GM12891 (cell line): ENCODE data around the gene HEXD.

Experiments used
- DNase-seq: peaks from one replicate; pipeline ENCODE4 v3.0.0; 2011; ENCODE audit warnings: low spot score; ENCODE audit not compliant: insufficient read length
- FAIRE-seq: peaks from 2 replicates; lab custom pipeline; 2011; peaks lifted over from hg19 to GRCh38; lab: Jason Lieb, UNC
- PAX5 ChIP-seq: IDR thresholded peaks from 2 replicates; pipeline ENCODE4 v1.6.1; 2011; ENCODE audit warnings: low read length, moderate library complexity, mild to moderate bottlenecking; ENCODE audit not compliant: insufficient read depth, severe bottlenecking
- POLR2A ChIP-seq: IDR thresholded peaks from 2 replicates; pipeline ENCODE4 v1.6.1; 2011; ENCODE audit warnings: low read depth, low read length, control low read depth
- POLR2AphosphoS5 ChIP-seq: IDR thresholded peaks from 2 replicates; pipeline ENCODE4 v1.6.1; 2011; ENCODE audit warnings: low read depth, low read length, control low read depth
- POU2F2 ChIP-seq: IDR thresholded peaks from 2 replicates; pipeline ENCODE4 v1.6.1; 2011; ENCODE audit warnings: low read depth, mild to moderate bottlenecking, control low read depth, low read length, moderate library complexity
- SPI1 ChIP-seq: IDR thresholded peaks from 2 replicates; pipeline ENCODE4 v1.6.1; 2011; ENCODE audit warnings: low read depth, low read length, control low read depth
- TAF1 ChIP-seq: IDR thresholded peaks from 2 replicates; pipeline ENCODE4 v1.6.1; 2011; ENCODE audit warnings: low read depth, low read length, control low read depth

The HEXD gene

GRCh38 chr17:82382933-82383255 lies 35.3 kb upstream of the HEXD start:
- FAIRE-seq (no peak), DNase-seq (no peak)
- TF ChIP-seq POLR2AphosphoS5 (no peak), TAF1 (no peak), POLR2A (no peak), POU2F2 (no peak), PAX5 (no peak), SPI1 (no peak)

- no peak for DNase-seq
- TF ChIP-seq SPI1, result no peak
- TF ChIP-seq POLR2AphosphoS5, result no peak
- no peak for TF ChIP-seq POU2F2
- no peak for TF ChIP-seq PAX5
- no peak for TF ChIP-seq POLR2A
- no peak for TF ChIP-seq TAF1
- FAIRE-seq, result no peak
Observed at GRCh38 chr17:82383411-82383810, 34.7 kb upstream of the HEXD start.

- no peak for FAIRE-seq
- TF ChIP-seq TAF1 (no peak), PAX5 (no peak), POLR2AphosphoS5 (no peak), POU2F2 (no peak), POLR2A (no peak), SPI1 (no peak)
- DNase-seq, result no peak
Observed at GRCh38 chr17:82384051-82384729, 34.0 kb upstream of the HEXD start.

- FAIRE-seq (no peak), DNase-seq (no peak)
- TF ChIP-seq SPI1 (no peak), TAF1 (no peak), POU2F2 (no peak)
Observed at GRCh38 chr17:82384730-82385481, 33.2 kb upstream of the HEXD start.

- no peak for TF ChIP-seq PAX5
- no peak for TF ChIP-seq POU2F2
- TF ChIP-seq SPI1, result no peak
- TF ChIP-seq TAF1, result no peak
- TF ChIP-seq POLR2A, result no peak
- TF ChIP-seq POLR2AphosphoS5, result no peak
- no peak for DNase-seq
- no peak for FAIRE-seq
Observed at GRCh38 chr17:82385559-82386254, 32.4 kb upstream of the HEXD start.

- DNase-seq (no peak), FAIRE-seq (no peak)
Observed at GRCh38 chr17:82386255-82386831, 31.8 kb upstream of the HEXD start.

GRCh38 chr17:82386881-82387704 lies 31.1 kb upstream of the HEXD start:
- no peak for DNase-seq
- no peak for TF ChIP-seq TAF1
- TF ChIP-seq POLR2AphosphoS5, result no peak
- TF ChIP-seq SPI1, result no peak
- no peak for TF ChIP-seq POU2F2
- TF ChIP-seq PAX5, result no peak
- TF ChIP-seq POLR2A, result no peak
- FAIRE-seq, result no peak

More at GRCh38 chr17:82386255-82386831, 31.8 kb upstream of the HEXD start:
- no peak for TF ChIP-seq POU2F2
- TF ChIP-seq SPI1, result no peak
- no peak for TF ChIP-seq PAX5
- TF ChIP-seq POLR2AphosphoS5, result no peak
- no peak for TF ChIP-seq POLR2A
- no peak for TF ChIP-seq TAF1

- DNase-seq, result no peak
- FAIRE-seq, result no peak
- TF ChIP-seq SPI1, result no peak
- TF ChIP-seq POLR2AphosphoS5, result no peak
- TF ChIP-seq POU2F2, result no peak
- no peak for TF ChIP-seq PAX5
- TF ChIP-seq TAF1, result no peak
- TF ChIP-seq POLR2A, result no peak
Observed at GRCh38 chr17:82387705-82388106, 30.4 kb upstream of the HEXD start.

- no peak for DNase-seq
- TF ChIP-seq POLR2A, result no peak
- TF ChIP-seq SPI1, result no peak
- no peak for FAIRE-seq
Observed at GRCh38 chr17:82388223-82388921, 29.8 kb upstream of the HEXD start.
